Measurements from ENCODE around the gene KCTD13.
"Not testable (repeated sequence)": the region's sequence is repeated elsewhere in the genome, so short reads cannot be mapped to it uniquely, and the experiment has no call there.

KCTD13 gene

GRCh38 chr16:29875206-29875605, 50.8 kb downstream of the KCTD13 start:
- H3K4me1 Mint-ChIP-seq = no peaks in the 10 kb centered on the region
- peaks cover 5% of the 10 kb centered on the region for H3K36me3 Mint-ChIP-seq (ENCODE audit: low read depth)
- TF ChIP-seq CTCF (IDR thresholded peaks at IDR 0.05; ENCODE audit: unreplicated experiment in 3 of 3) = no peak
- no peaks in the 10 kb centered on the region for H3K9me3 Mint-ChIP-seq
- peaks cover 58% of the 10 kb centered on the region for H3K27me3 Mint-ChIP-seq (ENCODE audit: low read depth)
- H3K27ac Mint-ChIP-seq = no peak overlapping the region
- no peak overlapping the region for H3K4me3 Mint-ChIP-seq

- no peaks in the 10 kb centered on the region for H3K9me3 Mint-ChIP-seq
Measured at GRCh38 chr16:29873319-29873718, 52.7 kb downstream of the KCTD13 start.

GRCh38 chr16:29871822-29872546, 54.0 kb downstream of the KCTD13 start:
- Mint-ChIP-seq H3K36me3 (ENCODE audit: low read depth) (no peaks in the 10 kb centered on the region), H3K4me3 (no peak overlapping the region), H3K4me1 (no peaks in the 10 kb centered on the region), H3K9me3 (no peaks in the 10 kb centered on the region), H3K27ac (no peak overlapping the region), H3K27me3 (ENCODE audit: low read depth) (peaks cover 39% of the 10 kb centered on the region)
- TF ChIP-seq CTCF (IDR thresholded peaks at IDR 0.05; ENCODE audit: unreplicated experiment in 3 of 3) = no peak

More at GRCh38 chr16:29873319-29873718, 52.7 kb downstream of the KCTD13 start:
- Mint-ChIP-seq H3K36me3 (ENCODE audit: low read depth) (peaks cover 5% of the 10 kb centered on the region), H3K27me3 (ENCODE audit: low read depth) (peaks cover 50% of the 10 kb centered on the region), H3K27ac (no peak overlapping the region), H3K4me3 (no peak overlapping the region), H3K4me1 (no peaks in the 10 kb centered on the region)
- TF ChIP-seq CTCF (IDR thresholded peaks at IDR 0.05; ENCODE audit: unreplicated experiment in 3 of 3) = no peak

GRCh38 chr16:29869067-29869466, 57.0 kb downstream of the KCTD13 start:
- not testable (repeated sequence) for H3K27ac Mint-ChIP-seq; H3K9me3 Mint-ChIP-seq; H3K4me1 Mint-ChIP-seq; H3K4me3 Mint-ChIP-seq; H3K36me3 Mint-ChIP-seq (ENCODE audit: low read depth)
- H3K27me3 Mint-ChIP-seq (ENCODE audit: low read depth) = peaks cover 18% of the 10 kb centered on the region

GRCh38 chr16:29868396-29869009, 57.5 kb downstream of the KCTD13 start:
- H3K4me3 Mint-ChIP-seq = no peak overlapping the region
- no peak for TF ChIP-seq CTCF (IDR thresholded peaks at IDR 0.05; ENCODE audit: unreplicated experiment in 3 of 3)

GRCh38 chr16:29864205-29864604, 61.8 kb downstream of the KCTD13 start:
- no peak overlapping the region for H3K27ac Mint-ChIP-seq
- no peaks in the 10 kb centered on the region for H3K4me1 Mint-ChIP-seq
- peaks cover 15% of the 10 kb centered on the region for H3K36me3 Mint-ChIP-seq (ENCODE audit: low read depth)
- no peak for TF ChIP-seq CTCF (IDR thresholded peaks at IDR 0.05; ENCODE audit: unreplicated experiment in 3 of 3)
- no peak overlapping the region for H3K4me3 Mint-ChIP-seq
- H3K9me3 Mint-ChIP-seq = no peaks in the 10 kb centered on the region
- peaks cover 6% of the 10 kb centered on the region for H3K27me3 Mint-ChIP-seq (ENCODE audit: low read depth)

More at GRCh38 chr16:29868396-29869009, 57.5 kb downstream of the KCTD13 start:
- Mint-ChIP-seq H3K9me3 (no peaks in the 10 kb centered on the region), H3K4me1 (no peaks in the 10 kb centered on the region), H3K27me3 (ENCODE audit: low read depth) (peaks cover 14% of the 10 kb centered on the region), H3K27ac (no peak overlapping the region), H3K36me3 (ENCODE audit: low read depth) (no peaks in the 10 kb centered on the region)

Data from nephron (organoid).